Osteocyte (in vitro differentiated cells): ENCODE data around the gene OPCML. TPM values are rescaled to one million over a fixed set of nuclear protein-coding genes. Genes with fewer than 3 reads are reported as not detected.

Experiments
- DNase-seq: peaks from one replicate; pipeline ENCODE4 v3.0.0; 2021; ENCODE audit warnings: mixed read lengths; ENCODE audit not compliant: unreplicated experiment; ENCODE audit errors: extremely low spot score
- H3K27ac Mint-ChIP-seq: one replicate; pipeline ENCODE4 v1.8.0; 2021; ENCODE audit warnings: mild to moderate bottlenecking, mixed read lengths; ENCODE audit not compliant: unreplicated experiment
- H3K27me3 Mint-ChIP-seq: one replicate; pipeline ENCODE4 v1.8.0; 2021; ENCODE audit warnings: mixed read lengths; ENCODE audit not compliant: unreplicated experiment
- H3K36me3 Mint-ChIP-seq: one replicate; pipeline ENCODE4 v1.8.0; 2021; ENCODE audit warnings: mixed read lengths; ENCODE audit not compliant: unreplicated experiment
- H3K4me1 Mint-ChIP-seq: one replicate; pipeline ENCODE4 v1.8.0; 2021; ENCODE audit warnings: mixed read lengths; ENCODE audit not compliant: unreplicated experiment
- H3K4me3 Mint-ChIP-seq: one replicate; pipeline ENCODE4 v1.8.0; 2021; ENCODE audit warnings: mild to moderate bottlenecking, moderate library complexity, mixed read lengths; ENCODE audit not compliant: unreplicated experiment
- H3K9me3 Mint-ChIP-seq: one replicate; pipeline ENCODE4 v1.8.0; 2021; ENCODE audit warnings: mixed read lengths; ENCODE audit not compliant: unreplicated experiment
- total RNA-seq: library from RNA; stranded (reverse); gene quantifications from 2 replicates; pipeline ENCODE4 v1.2.1, GENCODE V29; 2021
- TF ChIP-seq, protein P1 (sequence below): fragments of 200-600 bp; sonication (generic); IDR thresholded peaks from 2 replicates; pipeline ENCODE4 v1.5.0; 2021; ENCODE audit warnings: antibody characterized with exemption, mild to moderate bottlenecking, moderate library complexity

The OPCML gene
- total RNA-seq, 1 donor from 2014 or later: 0.11 TPM

DNA sequence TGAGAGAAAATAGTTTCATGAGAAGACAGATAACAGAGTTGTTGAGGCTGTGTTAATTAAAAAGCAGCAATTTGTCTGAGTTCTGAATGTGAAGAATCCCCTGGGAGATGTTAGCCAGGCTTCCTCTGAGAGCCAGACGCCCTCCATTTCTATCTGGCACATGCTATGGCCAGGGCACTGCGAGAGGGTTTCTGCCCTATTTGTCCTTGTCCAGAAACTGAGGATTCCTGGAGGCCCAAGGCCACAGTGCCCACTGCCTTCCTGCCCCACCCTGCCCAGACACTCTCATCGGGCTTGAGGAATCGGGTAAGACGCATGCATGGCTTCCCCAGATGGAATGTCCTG is 484.6 kb downstream of the OPCML start:
- H3K27me3 Mint-ChIP-seq: peaks cover 14% of the 10 kb centered on the region
- no peaks in the 10 kb centered on the region for H3K36me3 Mint-ChIP-seq
- H3K4me3 Mint-ChIP-seq: no peak overlapping the region
- H3K4me1 Mint-ChIP-seq: no peaks in the 10 kb centered on the region
- TF ChIP-seq, protein P1, sequence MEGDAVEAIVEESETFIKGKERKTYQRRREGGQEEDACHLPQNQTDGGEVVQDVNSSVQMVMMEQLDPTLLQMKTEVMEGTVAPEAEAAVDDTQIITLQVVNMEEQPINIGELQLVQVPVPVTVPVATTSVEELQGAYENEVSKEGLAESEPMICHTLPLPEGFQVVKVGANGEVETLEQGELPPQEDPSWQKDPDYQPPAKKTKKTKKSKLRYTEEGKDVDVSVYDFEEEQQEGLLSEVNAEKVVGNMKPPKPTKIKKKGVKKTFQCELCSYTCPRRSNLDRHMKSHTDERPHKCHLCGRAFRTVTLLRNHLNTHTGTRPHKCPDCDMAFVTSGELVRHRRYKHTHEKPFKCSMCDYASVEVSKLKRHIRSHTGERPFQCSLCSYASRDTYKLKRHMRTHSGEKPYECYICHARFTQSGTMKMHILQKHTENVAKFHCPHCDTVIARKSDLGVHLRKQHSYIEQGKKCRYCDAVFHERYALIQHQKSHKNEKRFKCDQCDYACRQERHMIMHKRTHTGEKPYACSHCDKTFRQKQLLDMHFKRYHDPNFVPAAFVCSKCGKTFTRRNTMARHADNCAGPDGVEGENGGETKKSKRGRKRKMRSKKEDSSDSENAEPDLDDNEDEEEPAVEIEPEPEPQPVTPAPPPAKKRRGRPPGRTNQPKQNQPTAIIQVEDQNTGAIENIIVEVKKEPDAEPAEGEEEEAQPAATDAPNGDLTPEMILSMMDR: no peak
- H3K27ac Mint-ChIP-seq: no peak overlapping the region
- no peak for DNase-seq
- no peaks in the 10 kb centered on the region for H3K9me3 Mint-ChIP-seq

GRCh38 chr11:133047036-133047770 is 485.1 kb downstream of the OPCML start:
- no peaks in the 10 kb centered on the region for H3K9me3 Mint-ChIP-seq
- no peak overlapping the region for H3K4me3 Mint-ChIP-seq
- TF ChIP-seq, protein P1: no peak
- no peaks in the 10 kb centered on the region for H3K4me1 Mint-ChIP-seq
- DNase-seq: no peak
- no peaks in the 10 kb centered on the region for H3K36me3 Mint-ChIP-seq
- H3K27me3 Mint-ChIP-seq: peaks cover 14% of the 10 kb centered on the region
- H3K27ac Mint-ChIP-seq: no peak overlapping the region

- H3K4me3 Mint-ChIP-seq: no peak overlapping the region
Observed at GRCh38 chr11:133046252-133046651, 486.0 kb downstream of the OPCML start.

DNA sequence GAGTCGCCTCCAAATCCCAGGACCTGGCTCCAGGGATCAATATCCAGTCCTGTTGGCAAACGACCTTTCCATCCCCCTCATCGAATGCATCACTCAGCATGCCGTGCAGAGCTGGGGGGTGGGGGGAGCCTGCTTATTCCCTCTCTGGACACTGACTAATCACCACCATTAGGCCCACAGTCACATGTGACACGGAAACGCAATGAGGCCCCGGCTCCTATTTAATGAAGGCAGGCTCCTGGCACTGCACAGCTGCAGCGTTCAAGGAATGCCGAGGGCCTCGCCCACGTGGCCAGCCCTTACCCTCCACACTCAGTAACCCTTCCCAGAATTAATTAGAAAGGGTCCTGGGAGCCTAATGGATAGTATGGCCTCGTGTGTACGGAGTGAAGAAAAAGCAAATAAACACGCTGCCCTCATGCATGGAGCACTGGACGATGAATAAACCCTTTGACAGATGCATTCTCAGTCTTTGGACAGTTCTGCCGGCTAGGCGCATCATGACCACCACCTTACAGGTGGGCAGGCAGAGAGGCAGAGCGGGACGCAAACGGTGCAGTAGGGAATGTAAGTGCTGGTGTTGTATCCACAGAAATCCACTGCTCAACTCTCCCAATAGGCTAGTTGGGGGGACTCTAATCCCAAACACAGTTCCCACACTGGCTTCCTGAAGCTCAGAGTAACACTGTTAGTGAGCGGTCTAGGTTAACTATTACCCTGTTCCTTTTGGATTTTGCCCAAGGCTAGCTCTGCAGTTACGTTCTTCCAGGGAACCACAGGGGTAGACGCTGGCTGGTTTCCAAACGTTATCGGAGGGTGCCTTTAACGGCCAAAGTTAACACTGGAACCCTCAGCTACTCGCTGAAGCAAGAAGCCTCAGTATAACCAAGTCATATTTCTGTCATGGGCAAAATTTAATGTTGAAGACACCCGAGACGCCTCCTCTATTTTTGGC is 490.1 kb downstream of the OPCML start:
- Mint-ChIP-seq H3K27me3 (no peaks in the 10 kb centered on the region), H3K27ac (no peak overlapping the region), H3K36me3 (no peaks in the 10 kb centered on the region), H3K4me1 (peaks cover 6% of the 10 kb centered on the region), H3K4me3 (no peak overlapping the region), H3K9me3 (no peaks in the 10 kb centered on the region)
- TF ChIP-seq, protein P1: no peak
- no peak for DNase-seq

More at GRCh38 chr11:133046252-133046651, 486.0 kb downstream of the OPCML start:
- Mint-ChIP-seq H3K4me1 (no peaks in the 10 kb centered on the region), H3K9me3 (no peaks in the 10 kb centered on the region), H3K27ac (no peak overlapping the region), H3K36me3 (no peaks in the 10 kb centered on the region), H3K27me3 (peaks cover 8% of the 10 kb centered on the region)
- DNase-seq: no peak
- TF ChIP-seq, protein P1: no peak

DNA sequence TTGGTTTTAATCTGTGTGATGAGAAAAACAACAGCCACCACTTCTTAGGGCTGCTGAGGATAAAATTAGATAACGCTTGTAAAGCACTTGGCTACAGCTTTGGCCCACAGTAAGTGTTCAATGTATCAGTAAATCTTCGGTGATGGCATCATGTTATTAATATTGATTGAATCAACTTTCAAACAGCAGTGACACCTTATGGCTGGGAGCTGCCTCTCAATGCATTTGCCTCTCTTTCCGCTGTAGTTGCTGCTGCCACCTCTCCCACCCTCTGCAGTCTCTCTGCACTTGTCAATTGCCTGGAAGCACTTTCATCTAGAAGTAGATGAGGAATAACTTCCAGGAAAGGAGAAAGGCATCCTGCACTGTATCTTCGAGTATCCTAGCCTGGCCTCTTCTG is 491.1 kb downstream of the OPCML start:
- H3K4me3 Mint-ChIP-seq: no peak overlapping the region
- H3K9me3 Mint-ChIP-seq: no peaks in the 10 kb centered on the region
- no peaks in the 10 kb centered on the region for H3K36me3 Mint-ChIP-seq
- no peaks in the 10 kb centered on the region for H3K27me3 Mint-ChIP-seq
- peaks cover 6% of the 10 kb centered on the region for H3K4me1 Mint-ChIP-seq
- DNase-seq: no peak
- H3K27ac Mint-ChIP-seq: no peak overlapping the region
- TF ChIP-seq, protein P1: no peak
